Activated CD4-positive, alpha-beta memory T cell treated with anti-CD3 and anti-CD28 coated beads for 36 hours (primary cell): ENCODE measurements around the gene UMAD1. TPM values are rescaled to one million over a fixed set of nuclear protein-coding genes. Genes with fewer than 3 reads are reported as not detected.

ENCODE experiments used
- CTCF ChIA-PET: fragments of 350-600 bp; sonication (Branson Sonifier 250); formaldehyde crosslinking; loops from one replicate; lab custom pipeline; 2021; ENCODE audit warnings: antibody characterized with exemption, inconsistent platforms; lab: Charles Lee
- POLR2A ChIA-PET: fragments of 350-600 bp; sonication (Branson Sonifier 250); formaldehyde crosslinking; loops from one replicate; lab custom pipeline; 2021; ENCODE audit warnings: antibody characterized with exemption; lab: Charles Lee
- DNase-seq: peaks from one replicate; pipeline ENCODE4 v3.0.0-alpha.2; 2020
- H3K27ac Mint-ChIP-seq: one replicate; pipeline ENCODE4 v1.8.0; 2021; ENCODE audit warnings: mixed read lengths
- H3K27me3 Mint-ChIP-seq: one replicate; pipeline ENCODE4 v1.8.0; 2021; ENCODE audit warnings: mixed read lengths
- H3K36me3 Mint-ChIP-seq: one replicate; pipeline ENCODE4 v1.8.0; 2021; ENCODE audit warnings: mixed read lengths
- H3K4me1 Mint-ChIP-seq: one replicate; pipeline ENCODE4 v1.8.0; 2021; ENCODE audit warnings: low read depth, mixed read lengths
- H3K4me3 Mint-ChIP-seq: one replicate; pipeline ENCODE4 v1.8.0; 2021; ENCODE audit warnings: mild to moderate bottlenecking, mixed read lengths
- H3K9me3 Mint-ChIP-seq: one replicate; pipeline ENCODE4 v1.8.0; 2021; ENCODE audit warnings: mixed read lengths
- intact Hi-C: fragments of 100-400 bp; cut with micrococcal nuclease; formaldehyde crosslinking; loops from one replicate; pipeline ENCODE4 v1.15.1; 2023
- total RNA-seq, 2 experiments: library from RNA; stranded (reverse); gene quantifications; one replicate each; pipeline ENCODE4 v1.2.3, GENCODE V29; 2021

UMAD1 gene
- total RNA-seq, 2 experiments from 2014 or later: 15.0 to 17.6 TPM

DNA sequence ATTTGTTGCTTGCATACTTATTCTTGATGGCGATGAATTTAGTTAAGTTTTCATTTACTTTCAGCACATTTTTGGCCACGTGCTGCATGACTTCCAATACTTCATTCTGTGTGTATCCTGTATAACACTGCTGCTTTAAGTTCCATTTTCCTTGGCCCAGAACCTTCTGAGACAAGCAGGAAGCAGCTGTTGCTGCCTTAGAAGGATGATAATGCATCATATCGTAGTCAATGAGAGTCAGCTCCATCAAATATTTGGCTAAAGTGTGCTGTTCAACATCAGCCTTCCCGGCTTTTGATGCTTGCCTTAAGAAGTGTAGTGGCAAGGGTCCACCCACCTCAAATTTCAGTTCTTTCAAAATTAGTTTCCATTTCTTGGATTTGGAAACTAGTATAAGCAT, 268.8 kb downstream of the UMAD1 start:
- POLR2A ChIA-PET: interaction anchor here (0.6 kb wide), 1 partner anchor 42 kb away, joined by 5 read pairs; no protein-coding TSS in a partner anchor
- no peaks in the 10 kb centered on the region for H3K4me1 Mint-ChIP-seq
- H3K36me3 Mint-ChIP-seq: no peaks in the 10 kb centered on the region
- no peak overlapping the region for H3K27ac Mint-ChIP-seq
- DNase-seq: no peak
- H3K4me3 Mint-ChIP-seq: no peak overlapping the region
- intact Hi-C loops: no loop called here
- CTCF ChIA-PET: interaction anchor here (0.8 to 1.3 kb wide), 2 partner anchors 10 to 190 kb away, joined by 3 read pairs; no protein-coding TSS in a partner anchor
- no peaks in the 10 kb centered on the region for H3K27me3 Mint-ChIP-seq
- peaks cover 4% of the 10 kb centered on the region for H3K9me3 Mint-ChIP-seq

DNA sequence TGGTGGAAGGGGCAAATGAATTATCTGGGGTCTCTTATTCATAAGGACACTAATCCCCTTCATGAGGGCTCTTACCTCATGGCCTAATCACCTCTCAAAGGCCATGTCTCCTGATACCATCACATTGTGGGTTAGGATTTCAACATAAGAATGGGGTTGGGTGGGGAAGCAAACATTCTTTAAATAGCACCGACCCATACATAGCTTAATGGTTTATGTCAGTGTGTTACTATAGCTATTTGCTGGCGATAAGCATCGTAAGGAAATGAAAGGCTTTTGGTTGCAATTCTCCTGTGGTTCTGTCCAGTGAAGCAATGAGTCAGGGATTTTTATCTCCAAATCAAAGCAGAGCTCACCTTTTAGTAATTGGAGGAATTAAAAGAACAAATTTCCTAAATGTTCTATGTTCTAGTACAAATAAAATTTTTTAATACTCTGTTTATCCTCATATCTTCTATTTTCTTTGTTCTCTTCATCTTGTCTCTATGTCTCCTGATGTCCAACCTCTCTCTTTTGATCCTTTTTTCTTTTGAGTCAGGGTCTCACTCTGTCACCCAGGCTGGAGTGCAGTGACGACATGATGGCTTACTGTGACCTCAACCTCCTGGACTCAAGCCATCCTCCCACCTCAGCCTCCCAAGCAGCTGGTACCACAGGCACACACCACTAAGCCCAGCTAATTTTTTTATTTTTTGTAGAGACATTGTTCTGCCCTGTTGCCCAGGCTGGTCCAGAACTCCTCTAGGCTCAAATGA, 271.0 kb downstream of the UMAD1 start:
- no peak overlapping the region for H3K4me3 Mint-ChIP-seq
- H3K27me3 Mint-ChIP-seq: no peaks in the 10 kb centered on the region
- ChIA-PET POLR2A (no interaction called here), CTCF (no interaction called here)
- H3K36me3 Mint-ChIP-seq: no peaks in the 10 kb centered on the region
- DNase-seq: no peak
- intact Hi-C loops: no loop called here
- peaks cover 4% of the 10 kb centered on the region for H3K9me3 Mint-ChIP-seq
- no peak overlapping the region for H3K27ac Mint-ChIP-seq
- no peaks in the 10 kb centered on the region for H3K4me1 Mint-ChIP-seq

DNA sequence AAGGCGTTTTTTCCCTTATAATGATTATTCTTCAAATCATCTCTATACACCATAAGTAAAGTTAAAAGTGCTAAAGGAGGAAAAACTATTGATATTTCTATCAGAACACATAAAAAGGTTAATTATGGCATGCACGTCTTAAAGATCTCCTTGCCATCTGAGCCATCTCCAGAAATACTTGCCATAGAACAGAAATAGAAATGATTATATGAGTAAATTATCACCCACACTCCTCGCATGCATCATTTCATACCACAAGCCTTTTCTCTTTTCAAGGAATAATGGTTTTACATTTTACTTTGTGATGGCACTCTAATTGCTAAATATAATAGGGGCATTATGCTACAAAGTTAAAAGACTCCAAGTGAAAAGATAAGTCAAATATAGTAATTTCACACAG, 272.4 kb downstream of the UMAD1 start:
- POLR2A ChIA-PET: no interaction called here

DNA sequence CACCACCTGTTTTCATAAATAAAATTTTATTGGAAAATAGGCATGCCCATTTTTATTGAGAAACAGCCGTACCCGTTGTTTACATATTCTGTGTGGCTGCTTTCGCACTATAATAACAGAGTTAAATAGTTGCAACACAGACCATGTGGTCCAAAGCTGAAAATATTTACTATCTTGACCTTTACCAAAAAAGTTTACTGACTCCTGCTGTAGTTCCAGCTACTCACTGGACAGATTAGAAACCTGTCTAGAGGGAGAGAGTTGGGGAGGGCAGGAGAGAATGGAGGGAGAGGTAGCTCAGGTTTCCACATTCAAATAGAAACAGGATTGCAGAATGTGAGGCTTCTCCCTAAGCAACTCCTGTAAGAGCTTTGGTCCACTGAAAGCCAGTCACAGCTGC, 273.0 kb downstream of the UMAD1 start:
- intact Hi-C loops: no loop called here
- Mint-ChIP-seq H3K27ac (no peak overlapping the region), H3K27me3 (no peaks in the 10 kb centered on the region), H3K9me3 (no peaks in the 10 kb centered on the region), H3K36me3 (no peaks in the 10 kb centered on the region), H3K4me3 (no peak overlapping the region), H3K4me1 (no peaks in the 10 kb centered on the region)
- no peak for DNase-seq
- ChIA-PET POLR2A (no interaction called here), CTCF (no interaction called here)

More for the DNA sequence above, 272.4 kb downstream of the UMAD1 start:
- Mint-ChIP-seq H3K4me3 (no peak overlapping the region), H3K4me1 (no peaks in the 10 kb centered on the region), H3K27ac (no peak overlapping the region), H3K36me3 (no peaks in the 10 kb centered on the region), H3K9me3 (no peaks in the 10 kb centered on the region), H3K27me3 (no peaks in the 10 kb centered on the region)
- CTCF ChIA-PET: no interaction called here
- intact Hi-C loops: no loop called here
- no peak for DNase-seq

DNA sequence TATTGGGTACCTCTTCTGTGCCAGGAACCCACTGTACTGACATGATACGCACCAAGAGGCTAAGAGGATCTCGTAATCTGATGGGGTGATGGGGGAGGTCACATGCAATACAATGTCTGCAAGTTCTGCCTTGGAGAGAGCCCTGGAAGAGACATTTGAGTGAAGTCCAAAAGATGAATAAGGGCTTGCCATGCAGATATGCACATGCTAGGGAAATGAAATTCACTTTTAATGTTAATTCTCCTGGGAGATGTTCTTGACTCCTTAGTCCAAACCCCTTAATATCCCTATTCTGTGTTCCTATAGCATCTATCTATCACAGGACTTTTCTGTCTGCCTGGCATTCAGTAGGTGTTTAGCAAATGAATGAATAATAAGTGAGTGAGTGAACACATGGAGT, 274.0 kb downstream of the UMAD1 start:
- Mint-ChIP-seq H3K9me3 (no peaks in the 10 kb centered on the region), H3K4me1 (peaks cover 5% of the 10 kb centered on the region), H3K27ac (no peak overlapping the region), H3K36me3 (no peaks in the 10 kb centered on the region), H3K27me3 (no peaks in the 10 kb centered on the region), H3K4me3 (no peak overlapping the region)
- DNase-seq: no peak
- ChIA-PET POLR2A (no interaction called here), CTCF (no interaction called here)
- intact Hi-C loops: no loop called here

DNA sequence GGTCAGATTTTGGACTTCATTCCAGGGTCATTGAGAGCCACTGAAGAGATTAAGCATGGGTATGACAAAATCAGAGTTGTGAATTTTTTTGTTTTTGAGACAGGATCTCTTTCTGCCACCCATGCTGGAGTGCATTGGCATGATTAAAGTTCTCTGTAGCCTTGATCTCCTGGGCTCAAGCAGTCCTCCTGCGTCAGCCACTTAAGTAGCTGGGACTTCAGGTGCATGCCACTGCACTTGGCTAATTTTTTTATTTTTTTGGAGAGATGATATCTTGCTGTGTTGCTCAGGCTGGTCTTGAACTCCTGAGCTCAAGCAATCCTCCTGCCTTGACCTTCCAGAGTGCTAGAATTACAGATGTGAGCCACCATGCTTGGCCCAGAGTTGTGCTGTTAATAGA, 275.5 kb downstream of the UMAD1 start:
- H3K27ac Mint-ChIP-seq: no peak overlapping the region
- H3K27me3 Mint-ChIP-seq: no peaks in the 10 kb centered on the region
- no peak overlapping the region for H3K4me3 Mint-ChIP-seq
- no peaks in the 10 kb centered on the region for H3K9me3 Mint-ChIP-seq
- CTCF ChIA-PET: no interaction called here
- POLR2A ChIA-PET: no interaction called here
- H3K36me3 Mint-ChIP-seq: no peaks in the 10 kb centered on the region
- H3K4me1 Mint-ChIP-seq: peaks cover 17% of the 10 kb centered on the region
- no peak for DNase-seq
- intact Hi-C loops: no loop called here

DNA sequence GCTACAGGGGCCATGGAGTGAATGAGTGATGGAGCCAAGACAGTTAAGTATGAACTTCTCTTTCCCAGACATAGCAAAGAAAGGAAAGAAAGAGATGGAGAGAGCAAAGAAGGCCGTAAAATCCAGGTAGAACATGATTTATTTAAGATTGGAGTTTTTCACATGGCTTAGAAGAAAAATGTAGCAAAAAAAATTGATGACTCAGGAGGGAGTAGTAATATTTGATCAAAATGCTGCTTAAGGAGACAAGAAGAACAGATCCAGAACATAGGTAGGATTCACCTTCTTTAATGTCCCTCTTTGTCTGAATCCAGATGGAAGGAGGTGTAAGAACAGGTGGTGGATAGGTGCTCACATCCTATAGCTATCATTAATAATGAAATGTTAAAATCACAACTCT, 277.0 kb downstream of the UMAD1 start:
- no peaks in the 10 kb centered on the region for H3K27me3 Mint-ChIP-seq
- intact Hi-C loops: no loop called here
- ChIA-PET CTCF (interaction anchor here (0.6 kb wide), 1 partner anchor 467 kb away, joined by 4 read pairs; no protein-coding TSS in a partner anchor), POLR2A (no interaction called here)
- no peak overlapping the region for H3K4me3 Mint-ChIP-seq
- H3K4me1 Mint-ChIP-seq: peaks cover 25% of the 10 kb centered on the region
- no peaks in the 10 kb centered on the region for H3K36me3 Mint-ChIP-seq
- no peak for DNase-seq
- H3K27ac Mint-ChIP-seq: no peak overlapping the region
- H3K9me3 Mint-ChIP-seq: no peaks in the 10 kb centered on the region

DNA sequence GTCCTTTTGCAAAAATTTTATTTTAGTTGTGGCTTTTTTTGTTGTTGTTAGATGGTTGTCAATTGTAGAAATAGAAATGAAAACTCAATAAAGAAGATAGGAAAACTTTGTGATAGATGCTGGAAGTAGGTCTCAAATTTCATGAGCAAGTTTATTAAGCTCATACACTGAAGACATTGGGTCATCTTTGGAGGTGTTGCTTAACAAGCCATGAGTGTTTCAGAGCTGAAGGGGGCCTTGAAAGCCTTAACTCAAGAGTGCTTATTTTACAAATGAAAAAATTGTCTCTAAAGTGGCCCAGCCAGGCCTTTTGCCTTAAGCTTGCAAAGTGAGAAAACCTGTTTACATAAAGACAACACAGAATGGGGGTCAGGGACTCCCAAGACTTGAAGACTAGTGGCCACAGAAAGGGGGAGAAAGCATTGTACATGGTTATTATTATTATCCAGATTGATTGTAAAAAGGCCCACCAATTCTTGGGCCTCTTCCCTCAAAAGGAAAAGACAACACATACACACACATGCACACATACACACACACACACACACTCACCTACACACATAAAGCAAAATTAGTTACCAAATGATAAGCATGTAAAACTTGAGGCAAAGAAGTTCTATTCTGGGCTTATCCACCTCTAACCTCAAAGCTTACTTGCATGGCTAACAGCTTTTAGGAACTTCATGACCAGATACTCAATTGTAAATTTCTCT, 278.3 kb downstream of the UMAD1 start:
- intact Hi-C loops: no loop called here
- DNase-seq: no peak
- no peak overlapping the region for H3K27ac Mint-ChIP-seq
- ChIA-PET CTCF (interaction anchor here (0.9 to 2.5 kb wide), 3 partner anchors 9 to 117 kb away, joined by 3 to 8 read pairs (median 4); no protein-coding TSS in a partner anchor), POLR2A (interaction anchor here (1.9 kb wide), 1 partner anchor 26 kb away, joined by 11 read pairs; no protein-coding TSS in a partner anchor)
- H3K9me3 Mint-ChIP-seq: no peaks in the 10 kb centered on the region
- no peaks in the 10 kb centered on the region for H3K36me3 Mint-ChIP-seq
- no peaks in the 10 kb centered on the region for H3K27me3 Mint-ChIP-seq
- H3K4me3 Mint-ChIP-seq: no peak overlapping the region
- H3K4me1 Mint-ChIP-seq: peaks cover 33% of the 10 kb centered on the region

DNA sequence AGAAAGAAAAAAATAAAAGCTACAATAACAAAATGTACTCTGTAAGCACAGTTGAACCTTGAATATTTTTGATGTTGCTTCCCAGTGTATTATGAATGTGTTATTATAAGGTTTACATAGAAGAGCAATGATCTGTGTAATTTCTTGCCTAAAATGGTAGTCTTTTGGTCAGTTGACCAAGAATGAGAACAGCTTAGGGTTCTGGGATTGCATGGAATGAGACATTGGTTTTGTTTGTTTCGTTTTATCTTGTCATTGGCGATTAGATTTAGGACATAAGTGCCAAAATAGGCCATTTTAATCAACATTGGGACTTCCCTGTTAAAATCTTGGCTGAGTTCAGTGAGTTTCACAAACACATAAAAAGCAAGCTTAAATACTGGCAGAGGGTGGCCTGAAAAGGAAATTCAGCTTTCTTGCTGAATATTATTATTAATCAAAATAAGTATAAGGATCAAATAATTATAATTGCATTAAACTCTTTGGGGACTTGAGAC, 278.9 kb downstream of the UMAD1 start:
- ChIA-PET POLR2A (interaction anchor here (1.6 to 1.9 kb wide), 2 partner anchors 25 to 49 kb away, joined by 6 to 11 read pairs; partner anchors contain the start of gene GLCCI1), CTCF (interaction anchor here (0.9 to 2.5 kb wide), 4 partner anchors 10 to 206 kb away, joined by 3 to 8 read pairs (median 4); no protein-coding TSS in a partner anchor)
- no peaks in the 10 kb centered on the region for H3K9me3 Mint-ChIP-seq
- H3K4me1 Mint-ChIP-seq: peaks cover 39% of the 10 kb centered on the region
- DNase-seq: no peak
- intact Hi-C loops: no loop called here
- no peak overlapping the region for H3K4me3 Mint-ChIP-seq
- H3K27ac Mint-ChIP-seq: no peak overlapping the region
- H3K36me3 Mint-ChIP-seq: no peaks in the 10 kb centered on the region
- no peaks in the 10 kb centered on the region for H3K27me3 Mint-ChIP-seq

DNA sequence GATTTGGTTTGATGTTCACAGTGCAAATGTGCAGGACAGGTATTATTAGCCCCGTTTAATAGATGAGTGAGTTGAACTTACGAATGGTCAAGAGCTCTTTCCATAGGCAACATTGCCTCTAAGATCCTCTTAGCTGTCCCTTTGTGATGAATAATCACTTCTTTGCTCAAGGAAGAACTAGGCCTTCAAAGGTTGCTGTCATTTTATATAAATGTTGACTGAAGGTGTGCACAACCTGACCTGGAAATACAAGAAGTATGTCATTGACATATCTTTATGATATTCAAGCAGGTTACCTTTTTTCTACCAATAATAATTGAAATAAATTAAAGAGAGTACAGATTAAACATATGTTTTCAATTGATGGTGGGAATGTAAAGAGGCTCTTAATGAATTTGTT, 279.5 kb downstream of the UMAD1 start:
- Mint-ChIP-seq H3K27ac (no peak overlapping the region), H3K27me3 (no peaks in the 10 kb centered on the region), H3K4me3 (no peak overlapping the region), H3K36me3 (no peaks in the 10 kb centered on the region), H3K4me1 (peaks cover 41% of the 10 kb centered on the region), H3K9me3 (no peaks in the 10 kb centered on the region)
- POLR2A ChIA-PET: interaction anchor here (0.6 to 1.9 kb wide), 4 partner anchors 25 to 280 kb away, joined by 4 to 11 read pairs (median 6); partner anchors contain the start of genes GLCCI1 and UMAD1
- no peak for DNase-seq
- CTCF ChIA-PET: interaction anchor here (0.9 to 2.5 kb wide), 4 partner anchors 11 to 205 kb away, joined by 3 to 8 read pairs (median 4); no protein-coding TSS in a partner anchor
- intact Hi-C loops: loop anchor here (1.0 to 5.0 kb wide), 7 partner anchors 25 to 206 kb away; partner anchors contain the start of gene GLCCI1

DNA sequence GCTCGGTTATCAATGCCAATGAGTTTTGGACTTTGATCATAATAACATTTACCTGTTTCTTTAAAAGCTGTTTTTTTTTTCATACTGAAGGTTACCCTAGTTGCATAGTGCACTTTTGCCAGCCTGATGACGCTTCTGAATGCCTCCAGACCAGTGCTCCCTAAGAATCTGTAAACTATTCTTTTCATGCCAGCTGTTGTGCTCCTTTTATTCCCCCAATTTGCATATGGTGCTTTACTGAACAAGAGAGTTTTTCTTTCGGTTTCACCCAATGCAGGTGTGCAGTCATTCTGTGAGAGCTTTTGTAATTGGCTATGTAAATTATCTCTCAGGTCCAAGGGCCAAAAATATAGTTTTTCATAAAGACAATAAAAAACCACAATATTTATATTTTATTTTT, 279.9 kb downstream of the UMAD1 start:
- peak; percentile 32 for DNase-seq
- Mint-ChIP-seq H3K27ac (no peak overlapping the region), H3K4me3 (peak overlapping the region; percentile 55), H3K36me3 (no peaks in the 10 kb centered on the region), H3K27me3 (no peaks in the 10 kb centered on the region), H3K4me1 (peaks cover 41% of the 10 kb centered on the region), H3K9me3 (no peaks in the 10 kb centered on the region)
- CTCF ChIA-PET: interaction anchor here (0.9 to 2.5 kb wide), 2 partner anchors 46 to 205 kb away, joined by 3 to 8 read pairs; no protein-coding TSS in a partner anchor
- intact Hi-C loops: loop anchor here (1.0 to 5.0 kb wide), 7 partner anchors 25 to 206 kb away; partner anchors contain the start of gene GLCCI1
- POLR2A ChIA-PET: interaction anchor here (0.6 to 1.9 kb wide), 4 partner anchors 24 to 280 kb away, joined by 4 to 11 read pairs (median 6); partner anchors contain the start of genes GLCCI1 and UMAD1
